SH-SY5Y (cell line): ENCODE results near the gene MAPKAPK2.

ENCODE experiments used
- GATA2 ChIP-seq: IDR thresholded peaks from 2 replicates; pipeline ENCODE4 v1.6.1; 2011; ENCODE audit warnings: mild to moderate bottlenecking, low read depth, low read length
- GATA3 ChIP-seq: IDR thresholded peaks from 2 replicates; pipeline ENCODE4 v1.6.1; 2011; ENCODE audit warnings: low read depth, mild to moderate bottlenecking, low read length, moderate library complexity

GRCh38 chr1:206680279-206680678, 4.4 kb upstream of the MAPKAPK2 start:
- TF ChIP-seq GATA3 (no peak), GATA2 (no peak)
